GM12892 (cell line): Measurements from ENCODE around the gene PCDHGA10.
"Not testable (repeated sequence)": the region's sequence is repeated elsewhere in the genome, so short reads cannot be mapped to it uniquely, and the experiment has no call there.

Source experiments
- POLR2A ChIP-seq: IDR thresholded peaks from 2 replicates; pipeline ENCODE4 v1.6.1; 2011; ENCODE audit warnings: low read depth, low read length, control low read depth
- POLR2AphosphoS5 ChIP-seq: IDR thresholded peaks from 2 replicates; pipeline ENCODE4 v1.6.1; 2011; ENCODE audit warnings: low read depth, low read length, control low read depth
- TAF1 ChIP-seq: IDR thresholded peaks from 2 replicates; pipeline ENCODE4 v1.6.1; 2011; ENCODE audit warnings: low read depth, mild to moderate bottlenecking, control low read depth, low read length, borderline replicate concordance

DNA sequence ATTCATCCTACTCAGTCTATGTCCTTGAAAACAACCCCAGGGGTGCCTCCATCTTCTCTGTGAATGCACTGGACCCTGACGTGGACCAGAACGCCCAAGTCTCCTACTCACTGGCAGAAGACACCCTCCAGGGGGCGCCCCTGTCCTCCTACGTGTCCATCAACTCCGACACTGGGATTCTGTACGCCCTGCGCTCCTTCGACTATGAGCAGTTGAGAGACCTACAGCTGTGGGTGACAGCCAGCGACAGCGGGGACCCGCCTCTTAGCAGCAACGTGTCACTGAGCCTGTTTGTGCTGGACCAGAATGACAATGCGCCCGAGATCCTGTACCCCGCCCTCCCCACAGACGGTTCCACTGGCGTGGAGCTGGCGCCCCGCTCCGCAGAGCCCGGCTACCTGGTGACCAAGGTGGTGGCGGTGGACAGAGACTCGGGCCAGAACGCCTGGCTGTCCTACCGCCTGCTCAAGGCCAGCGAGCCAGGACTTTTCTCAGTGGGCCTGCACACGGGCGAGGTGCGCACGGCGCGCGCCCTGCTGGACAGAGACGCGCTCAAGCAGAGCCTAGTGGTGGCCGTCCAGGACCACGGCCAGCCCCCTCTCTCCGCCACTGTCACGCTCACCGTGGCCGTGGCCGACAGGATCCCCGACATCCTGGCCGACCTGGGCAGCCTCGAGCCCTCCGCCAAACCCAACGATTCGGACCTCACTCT lies 37.2 kb upstream of the PCDHGA10 start:
- TF ChIP-seq POLR2A, TAF1, POLR2AphosphoS5: not testable (repeated sequence)
